ENCODE measurements around the gene LSG1.

The LSG1 gene

GRCh38 chr3:194618858-194619608, 53.0 kb downstream of the LSG1 start:
- H3K27me3 ChIP-seq (replicated peaks; ENCODE audit: control insufficient read depth, insufficient read depth, low read length), result no peaks in the 10 kb centered on the region
- no peak overlapping the region for H3K4me3 ChIP-seq (replicated peaks; ENCODE audit: low read depth, low read length)
- no peak for TF ChIP-seq CTCF (IDR thresholded peaks at IDR 0.05; ENCODE audit: insufficient read depth, low read length, poor library complexity, severe bottlenecking)
- DNase-seq (ENCODE audit: extremely low read depth, insufficient read length), result no peak
- no peaks in the 10 kb centered on the region for H3K36me3 ChIP-seq (ENCODE audit: control insufficient read depth, insufficient read depth, low read length)

GRCh38 chr3:194617827-194618226, 54.2 kb downstream of the LSG1 start:
- no peak for TF ChIP-seq CTCF (IDR thresholded peaks at IDR 0.05; ENCODE audit: insufficient read depth, low read length, poor library complexity, severe bottlenecking)
- Histone ChIP-seq H3K4me3 (replicated peaks; ENCODE audit: low read depth, low read length) (no peak overlapping the region), H3K27me3 (replicated peaks; ENCODE audit: control insufficient read depth, insufficient read depth, low read length) (no peaks in the 10 kb centered on the region), H3K36me3 (ENCODE audit: control insufficient read depth, insufficient read depth, low read length) (no peaks in the 10 kb centered on the region)
- DNase-seq (ENCODE audit: extremely low read depth, insufficient read length), result no peak

- TF ChIP-seq CTCF (IDR thresholded peaks at IDR 0.05; ENCODE audit: insufficient read depth, low read length, poor library complexity, severe bottlenecking), result no peak
- H3K4me3 ChIP-seq (replicated peaks; ENCODE audit: low read depth, low read length), result no peak overlapping the region
- H3K36me3 ChIP-seq (ENCODE audit: control insufficient read depth, insufficient read depth, low read length), result no peaks in the 10 kb centered on the region
- no peaks in the 10 kb centered on the region for H3K27me3 ChIP-seq (replicated peaks; ENCODE audit: control insufficient read depth, insufficient read depth, low read length)
- no peak for DNase-seq (ENCODE audit: extremely low read depth, insufficient read length)
These were observed 54.8 kb downstream of the LSG1 start for GRCh38 chr3:194617143-194617671.

- H3K4me3 ChIP-seq (replicated peaks; ENCODE audit: low read depth, low read length), result no peak overlapping the region
- no peaks in the 10 kb centered on the region for H3K36me3 ChIP-seq (ENCODE audit: control insufficient read depth, insufficient read depth, low read length)
- no peak for DNase-seq (ENCODE audit: extremely low read depth, insufficient read length)
- TF ChIP-seq CTCF (IDR thresholded peaks at IDR 0.05; ENCODE audit: insufficient read depth, low read length, poor library complexity, severe bottlenecking), result no peak
- H3K27me3 ChIP-seq (replicated peaks; ENCODE audit: control insufficient read depth, insufficient read depth, low read length), result no peaks in the 10 kb centered on the region
These were observed 56.8 kb downstream of the LSG1 start for GRCh38 chr3:194615226-194615625.

- Histone ChIP-seq H3K4me3 (replicated peaks; ENCODE audit: low read depth, low read length) (no peak overlapping the region), H3K27me3 (replicated peaks; ENCODE audit: control insufficient read depth, insufficient read depth, low read length) (no peaks in the 10 kb centered on the region), H3K36me3 (ENCODE audit: control insufficient read depth, insufficient read depth, low read length) (no peaks in the 10 kb centered on the region)
- DNase-seq (ENCODE audit: extremely low read depth, insufficient read length), result no peak
- no peak for TF ChIP-seq CTCF (IDR thresholded peaks at IDR 0.05; ENCODE audit: insufficient read depth, low read length, poor library complexity, severe bottlenecking)
These were observed 59.8 kb downstream of the LSG1 start for GRCh38 chr3:194612221-194612620.
